ENCODE measurements around the gene BIRC5.

Gene BIRC5

GRCh38 chr17:78204387-78205123 is 9.5 kb upstream of the BIRC5 start:
- TF ChIP-seq GATA2 (IDR thresholded peaks at IDR 0.05; ENCODE audit: low read depth, low read length) (no peak), GATA3 (IDR thresholded peaks at IDR 0.05; ENCODE audit: low read depth, low read length) (no peak)

DNA sequence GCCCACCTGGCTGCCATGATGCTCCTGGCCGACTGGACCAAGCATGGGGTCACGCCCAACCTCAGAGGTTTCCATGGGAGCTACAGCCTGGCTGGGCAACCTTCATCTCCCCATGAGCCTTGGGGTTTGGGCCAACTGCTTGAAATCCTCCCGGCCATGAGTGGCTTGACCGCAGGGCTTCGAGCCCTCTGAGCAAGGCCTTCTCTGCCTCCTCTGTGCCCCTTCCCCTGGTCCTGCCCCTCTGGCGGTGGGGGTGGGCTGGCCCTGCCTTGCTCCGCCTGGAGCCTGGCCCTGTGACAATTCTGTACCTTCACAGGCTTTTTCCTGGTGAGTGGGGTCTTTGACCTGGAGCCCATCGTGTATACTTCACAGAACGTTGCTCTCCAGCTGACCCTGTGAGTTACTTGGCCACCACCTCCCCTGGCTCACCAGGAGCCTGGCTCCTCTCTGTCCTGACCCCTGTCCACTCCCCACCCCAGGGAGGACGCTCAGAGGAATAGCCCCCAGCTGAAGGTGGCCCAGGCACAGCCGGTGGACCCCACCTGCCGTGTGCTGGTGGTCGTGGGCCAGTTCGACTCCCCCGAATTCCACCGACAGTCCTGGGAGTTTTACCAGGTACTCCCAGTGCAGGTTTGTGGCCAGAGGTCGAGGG is 8.8 kb upstream of the BIRC5 start:
- TF ChIP-seq GATA2 (IDR thresholded peaks at IDR 0.05; ENCODE audit: low read depth, low read length) = no peak
- TF ChIP-seq GATA3 (IDR thresholded peaks at IDR 0.05; ENCODE audit: low read depth, low read length) = no peak

DNA sequence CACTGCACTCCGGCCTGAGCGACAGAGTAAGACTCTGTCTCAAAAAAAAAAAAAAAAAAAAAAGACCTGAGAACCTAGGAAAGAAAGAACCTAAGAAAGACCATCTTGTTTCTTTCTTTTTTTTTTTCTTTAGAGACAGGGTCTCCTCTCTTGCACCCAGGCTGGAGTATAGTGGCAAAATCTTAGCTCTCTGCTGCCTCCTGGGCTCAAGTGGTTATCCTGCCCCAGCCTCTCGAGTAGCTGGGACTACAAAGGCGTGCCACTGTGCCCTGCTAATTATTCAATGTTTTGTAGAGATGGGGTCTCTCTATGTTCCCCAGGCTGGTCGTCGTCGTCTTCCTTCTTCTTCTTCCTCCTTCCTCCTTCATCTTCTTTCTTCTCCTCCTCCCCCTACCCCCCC is 7.8 kb upstream of the BIRC5 start:
- TF ChIP-seq GATA3 (IDR thresholded peaks at IDR 0.05; ENCODE audit: low read depth, low read length) (no peak), GATA2 (IDR thresholded peaks at IDR 0.05; ENCODE audit: low read depth, low read length) (no peak)

DNA sequence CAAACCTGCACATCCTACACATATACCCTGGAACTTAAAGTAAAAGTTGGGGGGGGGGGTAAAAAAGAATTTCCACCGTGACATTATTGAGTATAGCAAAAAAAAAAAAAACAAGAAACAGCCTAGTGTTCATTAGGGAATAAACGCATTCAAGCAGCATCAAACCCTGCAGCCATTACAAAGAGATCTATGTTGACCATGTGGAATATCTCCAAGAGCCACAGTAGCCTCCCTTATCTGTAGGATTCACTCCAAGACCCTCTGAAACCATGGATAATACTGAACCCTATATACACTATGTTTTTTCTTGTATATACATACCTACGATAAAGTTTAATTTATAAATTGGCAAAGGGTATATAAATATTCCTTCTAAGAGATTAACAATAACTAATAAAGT is 5.6 kb upstream of the BIRC5 start:
- TF ChIP-seq GATA2 (IDR thresholded peaks at IDR 0.05; ENCODE audit: low read depth, low read length) = no peak
- no peak for TF ChIP-seq GATA3 (IDR thresholded peaks at IDR 0.05; ENCODE audit: low read depth, low read length)

- TF ChIP-seq GATA3 (IDR thresholded peaks at IDR 0.05; ENCODE audit: low read depth, low read length) (no peak), GATA2 (IDR thresholded peaks at IDR 0.05; ENCODE audit: low read depth, low read length) (no peak)
These were observed 3.9 kb upstream of the BIRC5 start for GRCh38 chr17:78210111-78210510.

DNA sequence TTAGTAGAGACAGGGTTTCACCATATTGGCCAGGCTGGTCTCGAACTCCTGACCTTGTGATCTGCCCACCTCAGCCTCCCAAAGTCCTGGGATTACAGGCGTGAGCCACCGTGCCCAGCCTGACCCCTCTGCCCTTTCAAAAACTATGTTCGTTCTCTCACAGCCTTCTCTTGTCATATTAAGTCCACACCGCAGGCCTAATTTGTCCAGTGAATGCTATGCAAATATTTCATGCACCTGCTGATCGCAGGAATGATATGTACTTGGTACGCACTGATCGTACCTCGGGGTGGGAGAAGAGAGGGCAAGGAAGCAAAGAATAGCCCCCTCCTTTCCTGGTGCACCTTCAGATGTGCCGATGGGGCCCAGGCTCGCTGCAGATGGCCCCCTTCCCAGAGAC is 3.0 kb upstream of the BIRC5 start:
- TF ChIP-seq GATA3 (IDR thresholded peaks at IDR 0.05; ENCODE audit: low read depth, low read length) = no peak
- TF ChIP-seq GATA2 (IDR thresholded peaks at IDR 0.05; ENCODE audit: low read depth, low read length) = 0 out of 2 replicates have a peak, but pooled peaks have one; percentile 45

- no peak for TF ChIP-seq GATA3 (IDR thresholded peaks at IDR 0.05; ENCODE audit: low read depth, low read length)
These were observed 631 bp downstream of the BIRC5 start for GRCh38 chr17:78214706-78215061.

- no peak for TF ChIP-seq GATA3 (IDR thresholded peaks at IDR 0.05; ENCODE audit: low read depth, low read length)
- no peak for TF ChIP-seq GATA2 (IDR thresholded peaks at IDR 0.05; ENCODE audit: low read depth, low read length)
These were observed 5.5 kb downstream of the BIRC5 start for GRCh38 chr17:78219396-78220150.

- TF ChIP-seq GATA2 (IDR thresholded peaks at IDR 0.05; ENCODE audit: low read depth, low read length) = no peak
These were observed 9.0 kb downstream of the BIRC5 start for GRCh38 chr17:78223061-78223460.

DNA sequence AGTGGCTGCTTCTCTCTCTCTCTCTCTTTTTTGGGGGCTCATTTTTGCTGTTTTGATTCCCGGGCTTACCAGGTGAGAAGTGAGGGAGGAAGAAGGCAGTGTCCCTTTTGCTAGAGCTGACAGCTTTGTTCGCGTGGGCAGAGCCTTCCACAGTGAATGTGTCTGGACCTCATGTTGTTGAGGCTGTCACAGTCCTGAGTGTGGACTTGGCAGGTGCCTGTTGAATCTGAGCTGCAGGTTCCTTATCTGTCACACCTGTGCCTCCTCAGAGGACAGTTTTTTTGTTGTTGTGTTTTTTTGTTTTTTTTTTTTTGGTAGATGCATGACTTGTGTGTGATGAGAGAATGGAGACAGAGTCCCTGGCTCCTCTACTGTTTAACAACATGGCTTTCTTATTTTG is 9.7 kb downstream of the BIRC5 start:
- TF ChIP-seq GATA2 (IDR thresholded peaks at IDR 0.05; ENCODE audit: low read depth, low read length) (no peak), GATA3 (IDR thresholded peaks at IDR 0.05; ENCODE audit: low read depth, low read length) (no peak)

DNA sequence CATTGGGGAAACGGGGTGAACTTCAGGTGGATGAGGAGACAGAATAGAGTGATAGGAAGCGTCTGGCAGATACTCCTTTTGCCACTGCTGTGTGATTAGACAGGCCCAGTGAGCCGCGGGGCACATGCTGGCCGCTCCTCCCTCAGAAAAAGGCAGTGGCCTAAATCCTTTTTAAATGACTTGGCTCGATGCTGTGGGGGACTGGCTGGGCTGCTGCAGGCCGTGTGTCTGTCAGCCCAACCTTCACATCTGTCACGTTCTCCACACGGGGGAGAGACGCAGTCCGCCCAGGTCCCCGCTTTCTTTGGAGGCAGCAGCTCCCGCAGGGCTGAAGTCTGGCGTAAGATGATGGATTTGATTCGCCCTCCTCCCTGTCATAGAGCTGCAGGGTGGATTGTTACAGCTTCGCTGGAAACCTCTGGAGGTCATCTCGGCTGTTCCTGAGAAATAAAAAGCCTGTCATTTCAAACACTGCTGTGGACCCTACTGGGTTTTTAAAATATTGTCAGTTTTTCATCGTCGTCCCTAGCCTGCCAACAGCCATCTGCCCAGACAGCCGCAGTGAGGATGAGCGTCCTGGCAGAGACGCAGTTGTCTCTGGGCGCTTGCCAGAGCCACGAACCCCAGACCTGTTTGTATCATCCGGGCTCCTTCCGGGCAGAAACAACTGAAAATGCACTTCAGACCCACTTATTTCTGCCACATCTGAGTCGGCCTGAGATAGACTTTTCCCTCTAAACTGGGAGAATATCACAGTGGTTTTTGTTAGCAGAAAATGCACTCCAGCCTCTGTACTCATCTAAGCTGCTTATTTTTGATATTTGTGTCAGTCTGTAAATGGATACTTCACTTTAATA is 10.4 kb downstream of the BIRC5 start:
- no peak for TF ChIP-seq GATA3 (IDR thresholded peaks at IDR 0.05; ENCODE audit: low read depth, low read length)
- peak; percentile 47; the same call in 1 of the 2 replicates for TF ChIP-seq GATA2 (IDR thresholded peaks at IDR 0.05; ENCODE audit: low read depth, low read length)

DNA sequence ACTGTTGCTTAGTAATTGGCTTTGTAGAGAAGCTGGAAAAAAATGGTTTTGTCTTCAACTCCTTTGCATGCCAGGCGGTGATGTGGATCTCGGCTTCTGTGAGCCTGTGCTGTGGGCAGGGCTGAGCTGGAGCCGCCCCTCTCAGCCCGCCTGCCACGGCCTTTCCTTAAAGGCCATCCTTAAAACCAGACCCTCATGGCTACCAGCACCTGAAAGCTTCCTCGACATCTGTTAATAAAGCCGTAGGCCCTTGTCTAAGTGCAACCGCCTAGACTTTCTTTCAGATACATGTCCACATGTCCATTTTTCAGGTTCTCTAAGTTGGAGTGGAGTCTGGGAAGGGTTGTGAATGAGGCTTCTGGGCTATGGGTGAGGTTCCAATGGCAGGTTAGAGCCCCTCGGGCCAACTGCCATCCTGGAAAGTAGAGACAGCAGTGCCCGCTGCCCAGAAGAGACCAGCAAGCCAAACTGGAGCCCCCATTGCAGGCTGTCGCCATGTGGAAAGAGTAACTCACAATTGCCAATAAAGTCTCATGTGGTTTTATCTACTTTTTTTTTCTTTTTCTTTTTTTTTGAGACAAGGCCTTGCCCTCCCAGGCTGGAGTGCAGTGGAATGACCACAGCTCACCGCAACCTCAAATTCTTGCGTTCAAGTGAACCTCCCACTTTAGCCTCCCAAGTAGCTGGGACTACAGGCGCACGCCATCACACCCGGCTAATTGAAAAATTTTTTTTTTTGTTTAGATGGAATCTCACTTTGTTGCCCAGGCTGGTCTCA is 11.2 kb downstream of the BIRC5 start:
- TF ChIP-seq GATA3 (IDR thresholded peaks at IDR 0.05; ENCODE audit: low read depth, low read length) (no peak), GATA2 (IDR thresholded peaks at IDR 0.05; ENCODE audit: low read depth, low read length) (no peak)

GRCh38 chr17:78226055-78226758 is 12.2 kb downstream of the BIRC5 start:
- TF ChIP-seq GATA3 (IDR thresholded peaks at IDR 0.05; ENCODE audit: low read depth, low read length) (no peak), GATA2 (IDR thresholded peaks at IDR 0.05; ENCODE audit: low read depth, low read length) (no peak)
